Skeletal muscle cell (primary cell): ENCODE results near the gene KIAA1328.
"Not testable (repeated sequence)": the region's sequence is repeated elsewhere in the genome, so short reads cannot be mapped to it uniquely, and the experiment has no call there.

Experiments used
- DNase-seq: peaks from one replicate; pipeline ENCODE4 v3.0.0-alpha.2; 2010; ENCODE audit warnings: low read depth
- H3K4me3 ChIP-seq: 2 replicates; pipeline ENCODE4 v1.5.1; 2011; ENCODE audit warnings: low read depth, mild to moderate bottlenecking, control low read depth, low read length, moderate library complexity

The KIAA1328 gene

GRCh38 chr18:37065254-37065653 is 236.3 kb downstream of the KIAA1328 start:
- DNase-seq = no peak
- H3K4me3 ChIP-seq = no peak overlapping the region

GRCh38 chr18:37084912-37085311 is 256.0 kb downstream of the KIAA1328 start:
- H3K4me3 ChIP-seq = no peak overlapping the region
- no peak for DNase-seq

GRCh38 chr18:37085362-37085761 is 256.4 kb downstream of the KIAA1328 start:
- no peak for DNase-seq
- H3K4me3 ChIP-seq = no peak overlapping the region

DNA sequence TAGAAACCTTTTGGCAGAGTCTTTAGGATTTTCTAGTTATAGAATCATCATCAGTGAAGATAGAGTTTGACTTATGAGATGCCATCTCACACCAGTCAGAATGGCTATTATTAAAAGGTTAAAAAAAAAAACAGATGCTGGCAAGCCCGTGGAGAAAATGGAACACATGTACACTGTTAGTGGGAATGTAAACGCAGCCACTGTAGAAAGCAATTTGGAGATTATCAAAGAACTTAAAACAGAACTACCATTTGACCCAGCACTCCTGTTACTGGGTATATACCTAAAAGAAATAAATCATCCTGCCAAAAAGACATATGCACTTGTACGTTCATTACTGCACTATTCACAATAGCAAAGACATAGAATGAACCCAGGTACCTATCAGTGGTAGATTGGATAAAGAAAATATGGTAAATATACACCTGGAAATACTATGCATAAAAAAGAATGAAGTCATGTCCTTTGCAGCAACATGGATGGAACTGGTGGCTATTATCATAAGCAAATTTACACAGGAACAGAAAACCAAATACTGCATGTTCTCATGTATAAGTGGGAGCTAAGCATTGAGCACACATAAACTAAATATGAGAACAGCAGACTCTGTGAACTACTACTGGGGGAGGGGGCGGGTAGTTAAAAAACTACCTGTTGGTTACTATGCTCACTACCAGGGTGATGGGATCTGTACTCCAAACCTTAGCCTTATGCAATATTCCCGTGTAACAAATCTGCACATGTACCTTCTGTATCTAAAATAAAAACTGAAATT is 279.0 kb downstream of the KIAA1328 start:
- no peak overlapping the region for H3K4me3 ChIP-seq
- DNase-seq = no peak

DNA sequence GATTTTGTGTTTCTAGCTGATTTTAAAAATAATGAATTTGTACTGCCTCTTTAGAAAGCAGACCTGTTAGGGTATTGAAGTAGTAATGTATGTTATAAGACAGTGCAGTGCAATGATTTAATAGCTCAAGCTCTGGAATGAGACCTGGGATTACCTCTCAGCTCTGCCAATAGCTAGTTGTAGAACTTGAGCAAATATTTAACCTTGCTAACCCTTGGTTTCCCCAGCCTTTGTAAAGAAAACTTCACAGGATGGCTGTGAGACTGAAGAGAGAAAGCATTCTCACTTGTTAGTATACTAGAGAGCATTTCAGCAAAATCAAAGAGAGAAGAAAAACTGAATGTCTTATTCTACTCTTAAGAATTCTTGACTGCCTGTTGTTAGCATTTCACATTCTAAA is 293.9 kb downstream of the KIAA1328 start:
- DNase-seq = peak; percentile 5
- no peak overlapping the region for H3K4me3 ChIP-seq

DNA sequence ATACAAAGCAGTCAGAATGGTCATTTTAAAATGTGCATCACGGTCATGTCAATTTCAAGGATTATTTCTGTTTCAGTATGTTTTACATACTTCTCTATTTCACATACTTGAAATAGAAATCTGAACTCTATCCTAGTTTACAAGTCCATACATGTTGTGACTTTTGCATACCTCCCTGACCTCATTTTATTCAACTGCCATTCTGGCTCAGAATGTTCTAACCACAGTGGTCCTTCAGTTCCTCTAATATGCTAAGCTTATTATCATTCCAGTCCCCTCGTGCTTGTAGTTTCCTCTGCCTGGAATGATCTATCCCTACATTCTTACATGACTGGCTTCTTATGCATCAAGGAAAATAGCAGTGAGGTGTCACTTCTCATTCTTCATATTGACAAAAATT is 295.6 kb downstream of the KIAA1328 start:
- DNase-seq = peak; percentile 33
- H3K4me3 ChIP-seq = no peak overlapping the region

GRCh38 chr18:37135177-37135576 is 306.2 kb downstream of the KIAA1328 start:
- DNase-seq = no peak
- no peak overlapping the region for H3K4me3 ChIP-seq

DNA sequence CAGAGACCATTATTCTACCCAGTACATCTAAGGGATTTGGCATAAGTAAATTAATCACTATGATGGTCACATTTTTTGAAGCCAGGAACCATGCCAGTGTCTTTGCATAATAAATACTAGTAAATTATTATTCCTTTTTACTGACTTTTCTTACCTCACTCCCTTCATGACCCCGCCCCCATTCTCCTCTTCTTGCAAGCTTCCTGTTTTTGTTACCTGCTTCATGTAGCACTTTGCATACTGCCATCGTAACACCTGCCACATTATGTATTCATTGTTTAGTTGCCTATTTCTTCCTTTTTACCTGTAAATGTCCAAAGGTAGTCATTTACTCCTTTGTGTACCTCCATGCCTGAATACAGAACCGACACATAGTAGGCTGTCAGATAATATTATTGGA is 309.5 kb downstream of the KIAA1328 start:
- no peak overlapping the region for H3K4me3 ChIP-seq
- DNase-seq = no peak

DNA sequence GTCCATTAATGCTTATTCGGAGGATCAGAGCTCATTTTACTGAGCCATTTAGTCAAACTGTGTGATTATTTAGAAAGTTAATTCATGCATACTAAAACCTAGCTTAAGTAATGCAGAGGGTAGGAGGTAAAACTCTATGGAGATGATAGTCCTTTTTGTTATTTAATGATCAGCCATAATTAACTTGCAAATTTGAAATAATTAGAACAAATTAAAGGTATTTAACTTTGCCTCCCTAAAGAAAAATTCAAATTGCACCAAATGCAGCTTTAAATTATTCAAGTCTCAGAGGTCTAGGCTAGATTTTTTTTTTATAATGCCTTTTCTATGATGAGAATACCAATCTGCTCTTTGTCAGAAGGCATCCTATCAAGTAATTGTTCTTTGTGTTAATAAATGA is 310.9 kb downstream of the KIAA1328 start:
- DNase-seq = no peak
- no peak overlapping the region for H3K4me3 ChIP-seq

DNA sequence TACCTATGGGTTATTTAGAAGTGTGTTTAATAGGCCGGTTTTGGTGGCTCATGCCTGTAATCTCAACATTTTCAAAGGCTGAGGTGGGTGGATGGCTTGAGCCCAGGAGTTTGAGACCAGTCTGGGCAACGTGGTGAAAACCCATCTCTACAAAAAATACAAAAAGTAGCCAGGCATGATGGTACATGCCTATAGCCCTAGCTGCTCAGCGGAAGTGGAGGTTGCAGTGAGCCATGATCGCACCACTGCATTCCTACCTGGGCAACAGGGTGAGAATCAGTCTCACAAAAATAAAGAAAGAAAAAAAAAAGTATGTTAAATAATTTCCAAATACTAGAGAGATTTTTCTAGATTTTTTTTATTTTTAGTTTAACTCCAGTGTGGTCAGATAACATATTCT is 316.0 kb downstream of the KIAA1328 start:
- no peak for DNase-seq
- no peak overlapping the region for H3K4me3 ChIP-seq

DNA sequence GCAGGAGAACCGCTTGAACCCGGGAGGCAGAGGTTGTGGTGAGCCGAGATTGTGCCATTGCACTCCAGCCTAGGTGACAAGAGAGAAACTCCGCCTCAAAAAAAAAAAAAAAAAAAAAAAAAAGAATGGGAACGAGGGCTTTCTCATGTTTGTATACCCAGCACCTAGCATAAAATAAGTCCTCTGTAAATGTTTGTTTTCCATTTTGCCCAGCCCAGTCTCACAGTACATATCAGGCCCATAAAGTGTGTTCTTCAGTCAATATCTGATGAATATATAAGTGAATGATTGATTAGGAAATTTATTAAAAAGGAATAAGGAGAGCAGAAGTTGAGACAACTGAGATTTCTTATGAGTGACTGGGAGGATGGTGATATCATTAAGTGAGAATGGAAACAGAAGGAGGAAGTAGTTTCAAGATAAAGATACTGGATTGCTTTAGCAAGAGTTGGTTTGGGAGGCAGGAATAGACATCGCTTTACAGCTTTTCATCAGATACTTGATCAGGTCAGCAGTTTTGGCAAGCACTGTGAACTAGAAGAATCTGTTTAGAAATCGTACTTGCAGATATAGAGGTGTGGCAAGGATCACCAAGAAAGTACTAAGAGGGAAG is 327.5 kb downstream of the KIAA1328 start:
- no peak for DNase-seq
- no peak overlapping the region for H3K4me3 ChIP-seq

- peak; percentile 18 for DNase-seq
- H3K4me3 ChIP-seq = no peak overlapping the region
Measured at GRCh38 chr18:37160038-37160820, 331.3 kb downstream of the KIAA1328 start.

- H3K4me3 ChIP-seq = no peak overlapping the region
- DNase-seq = no peak
Measured at GRCh38 chr18:37161491-37161890, 332.6 kb downstream of the KIAA1328 start.

- H3K4me3 ChIP-seq = no peak overlapping the region
Measured at GRCh38 chr18:37162551-37162950, 333.6 kb downstream of the KIAA1328 start.

GRCh38 chr18:37163119-37163518 is 334.2 kb downstream of the KIAA1328 start:
- DNase-seq = no peak
- no peak overlapping the region for H3K4me3 ChIP-seq

More at GRCh38 chr18:37162551-37162950, 333.6 kb downstream of the KIAA1328 start:
- DNase-seq = no peak

- no peak for DNase-seq
- no peak overlapping the region for H3K4me3 ChIP-seq
Measured at GRCh38 chr18:37166491-37166890, 337.6 kb downstream of the KIAA1328 start.

GRCh38 chr18:37166966-37167365 is 338.0 kb downstream of the KIAA1328 start:
- not testable (repeated sequence) for DNase-seq, H3K4me3 ChIP-seq

DNA sequence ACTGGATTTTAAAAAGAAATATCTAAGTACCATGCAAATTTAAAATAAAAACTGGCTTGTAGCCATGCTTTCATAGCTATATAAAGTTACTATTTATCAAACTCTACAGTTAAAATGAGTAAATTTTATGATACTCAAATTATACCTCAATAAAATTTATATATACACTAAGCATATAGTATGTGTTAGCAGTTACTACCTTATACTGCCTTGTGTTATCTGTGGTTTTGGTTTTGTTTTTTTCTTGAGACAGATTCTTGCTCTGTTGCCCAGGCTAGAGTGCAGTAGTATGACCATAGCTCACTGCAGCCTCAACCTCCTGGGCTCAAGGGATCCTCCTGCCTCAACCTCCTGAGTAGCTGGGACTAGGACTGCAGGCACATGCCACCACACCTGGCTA is 342.1 kb downstream of the KIAA1328 start:
- H3K4me3 ChIP-seq = no peak overlapping the region
- no peak for DNase-seq

- no peak overlapping the region for H3K4me3 ChIP-seq
- no peak for DNase-seq
Measured at GRCh38 chr18:37173384-37173783, 344.5 kb downstream of the KIAA1328 start.
